Measurements from ENCODE around the gene TFB2M. TPM values are rescaled to one million over a fixed set of nuclear protein-coding genes. Genes with fewer than 3 reads are reported as not detected.

Gene TFB2M
- total and polyA plus RNA-seq, 2 of the 13 experiments (the other 11 are each of a cell fraction or from before 2014, with no cell fraction given), result 15.7 to 31.4 TPM

DNA sequence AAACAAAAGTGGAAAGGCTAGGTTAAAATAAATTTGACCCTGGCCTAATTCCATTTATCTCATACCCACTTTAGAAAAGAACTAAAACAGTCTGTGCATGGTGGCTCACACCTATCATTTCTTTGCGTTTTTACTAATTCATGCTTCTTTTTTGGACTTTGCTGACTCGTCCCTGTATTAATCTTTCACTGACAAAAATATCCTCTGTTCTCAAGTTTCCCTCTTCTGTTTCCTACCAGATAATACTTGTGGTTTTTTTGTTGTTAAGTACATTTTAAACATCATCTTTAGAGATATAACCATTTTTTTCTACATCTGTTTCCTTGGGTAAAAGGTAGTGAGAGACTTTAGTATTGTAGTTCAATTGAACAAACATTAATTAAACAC lies 11.7 kb upstream of the TFB2M start:
- WGBS (ENCODE audit: low lambda C conversion rate), result 90% methylated on average over 2 of the region's 2 CpGs
- DNase-seq (ENCODE audit: low spot score) (no peak), ATAC-seq (no peak), FAIRE-seq (no peak)
- Histone ChIP-seq H3K27me3 (ENCODE audit: control insufficient read depth in 1 of 2, insufficient read depth in 2 of 2, low read length in 2 of 2) (no peaks in the 10 kb centered on the region), H3K9me3 (ENCODE audit: low read length) (no peaks in the 10 kb centered on the region), H3K36me3 (replicated peaks in 1 of 2; ENCODE audit: control insufficient read depth in 1 of 2, insufficient read depth in 2 of 2, low read length in 2 of 2) (no peaks in the 10 kb centered on the region), H3K9ac (ENCODE audit: insufficient read depth, low read depth, low read length) (no peak overlapping the region), H3K4me2 (ENCODE audit: low read depth, low read length) (no peak overlapping the region), H4K20me1 (ENCODE audit: insufficient read depth, low read length) (0 out of 2 replicates have a peak, but pooled peaks cover 2% of the 10 kb centered on the region), H3K27ac (ENCODE audit: extremely low read length, insufficient read depth, low read length) (no peak overlapping the region), H2AFZ (ENCODE audit: low read length) (no peak overlapping the region), H3K4me3 (replicated peaks in 1 of 3; ENCODE audit: insufficient read depth in 1 of 3, low read depth in 2 of 3, low read length in 3 of 3) (no peak overlapping the region), H3K4me1 (ENCODE audit: insufficient read depth, low read length) (peaks cover 55% of the 10 kb centered on the region), H3K79me2 (ENCODE audit: insufficient read depth, low read length) (peaks cover 47% of the 10 kb centered on the region)
- intact Hi-C loops (cut with micrococcal nuclease; ENCODE audit: unreplicated experiment), result no loop called here
- CTCF ChIA-PET (ENCODE audit: low intra/inter-chr PET ratio, low total read pairs), result no interaction called here
- in situ Hi-C loops (cut with HindIII; ENCODE audit: extremely low pct_ligation_motif_present, low pct_unique_long_range_greater_than_20kb), result no loop called here
- BruUV-seq (replicated peaks), result no TSS peak
- no peak for TF ChIP-seq ZNF354B (CRISPR knock-in tag; IDR thresholded peaks at IDR 0.05)
- no peak for TF ChIP-seq PRMT3 (CRISPR knock-in tag; IDR thresholded peaks at IDR 0.05; ENCODE audit: borderline replicate concordance, low read depth)
- TF ChIP-seq, protein P1, sequence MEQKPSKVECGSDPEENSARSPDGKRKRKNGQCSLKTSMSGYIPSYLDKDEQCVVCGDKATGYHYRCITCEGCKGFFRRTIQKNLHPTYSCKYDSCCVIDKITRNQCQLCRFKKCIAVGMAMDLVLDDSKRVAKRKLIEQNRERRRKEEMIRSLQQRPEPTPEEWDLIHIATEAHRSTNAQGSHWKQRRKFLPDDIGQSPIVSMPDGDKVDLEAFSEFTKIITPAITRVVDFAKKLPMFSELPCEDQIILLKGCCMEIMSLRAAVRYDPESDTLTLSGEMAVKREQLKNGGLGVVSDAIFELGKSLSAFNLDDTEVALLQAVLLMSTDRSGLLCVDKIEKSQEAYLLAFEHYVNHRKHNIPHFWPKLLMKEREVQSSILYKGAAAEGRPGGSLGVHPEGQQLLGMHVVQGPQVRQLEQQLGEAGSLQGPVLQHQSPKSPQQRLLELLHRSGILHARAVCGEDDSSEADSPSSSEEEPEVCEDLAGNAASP (CRISPR knock-in tag; IDR thresholded peaks at IDR 0.05; ENCODE audit: borderline replicate concordance), result no peak
- no peak for TF ChIP-seq PRPF4 (IDR thresholded peaks at IDR 0.05; ENCODE audit: low read depth, low read length, poor library complexity, severe bottlenecking)
- TF ChIP-seq MED13 (CRISPR knock-in tag; IDR thresholded peaks at IDR 0.05), result no peak
- no peak for TF ChIP-seq GABPB1 (CRISPR knock-in tag; IDR thresholded peaks at IDR 0.05)
- TF ChIP-seq MBNL3 (CRISPR knock-in tag; conservative IDR thresholded peaks at IDR 0.05), result no peak
- no peak for TF ChIP-seq KLF15 (CRISPR knock-in tag; IDR thresholded peaks at IDR 0.05; ENCODE audit: borderline replicate concordance)
- TF ChIP-seq CHCHD3 (CRISPR knock-in tag; IDR thresholded peaks at IDR 0.05), result no peak
- no peak for TF ChIP-seq NFKBIZ (CRISPR knock-in tag; IDR thresholded peaks at IDR 0.05)
- no peak for TF ChIP-seq ZNF839 (CRISPR knock-in tag; IDR thresholded peaks at IDR 0.05; ENCODE audit: borderline replicate concordance)
- no peak for TF ChIP-seq CBX5 (CRISPR knock-in tag; IDR thresholded peaks at IDR 0.05; ENCODE audit: borderline replicate concordance)
- TF ChIP-seq, protein P2, sequence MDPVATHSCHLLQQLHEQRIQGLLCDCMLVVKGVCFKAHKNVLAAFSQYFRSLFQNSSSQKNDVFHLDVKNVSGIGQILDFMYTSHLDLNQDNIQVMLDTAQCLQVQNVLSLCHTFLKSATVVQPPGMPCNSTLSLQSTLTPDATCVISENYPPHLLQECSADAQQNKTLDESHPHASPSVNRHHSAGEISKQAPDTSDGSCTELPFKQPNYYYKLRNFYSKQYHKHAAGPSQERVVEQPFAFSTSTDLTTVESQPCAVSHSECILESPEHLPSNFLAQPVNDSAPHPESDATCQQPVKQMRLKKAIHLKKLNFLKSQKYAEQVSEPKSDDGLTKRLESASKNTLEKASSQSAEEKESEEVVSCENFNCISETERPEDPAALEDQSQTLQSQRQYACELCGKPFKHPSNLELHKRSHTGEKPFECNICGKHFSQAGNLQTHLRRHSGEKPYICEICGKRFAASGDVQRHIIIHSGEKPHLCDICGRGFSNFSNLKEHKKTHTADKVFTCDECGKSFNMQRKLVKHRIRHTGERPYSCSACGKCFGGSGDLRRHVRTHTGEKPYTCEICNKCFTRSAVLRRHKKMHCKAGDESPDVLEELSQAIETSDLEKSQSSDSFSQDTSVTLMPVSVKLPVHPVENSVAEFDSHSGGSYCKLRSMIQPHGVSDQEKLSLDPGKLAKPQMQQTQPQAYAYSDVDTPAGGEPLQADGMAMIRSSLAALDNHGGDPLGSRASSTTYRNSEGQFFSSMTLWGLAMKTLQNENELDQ (CRISPR knock-in tag; IDR thresholded peaks at IDR 0.05; ENCODE audit: borderline replicate concordance), result no peak
- no peak for TF ChIP-seq RAD51 (IDR thresholded peaks at IDR 0.05; ENCODE audit: borderline replicate concordance)
- POLR2A ChIA-PET, result interaction anchor here (2.0 kb wide), 1 partner anchor 12 kb away, joined by 4 read pairs; the partner anchor contains the start of genes CNST and TFB2M
